Fibroblast of peridontal ligament (primary cell): ENCODE measurements around the gene PHACTR1.
"Not testable (repeated sequence)": the region's sequence is repeated elsewhere in the genome, so short reads cannot be mapped to it uniquely, and the experiment has no call there.

Source experiments
- DNase-seq: peaks from one replicate; pipeline ENCODE4 v3.0.0-alpha.2; 2010; ENCODE audit errors: extremely low read depth

The PHACTR1 gene

DNA sequence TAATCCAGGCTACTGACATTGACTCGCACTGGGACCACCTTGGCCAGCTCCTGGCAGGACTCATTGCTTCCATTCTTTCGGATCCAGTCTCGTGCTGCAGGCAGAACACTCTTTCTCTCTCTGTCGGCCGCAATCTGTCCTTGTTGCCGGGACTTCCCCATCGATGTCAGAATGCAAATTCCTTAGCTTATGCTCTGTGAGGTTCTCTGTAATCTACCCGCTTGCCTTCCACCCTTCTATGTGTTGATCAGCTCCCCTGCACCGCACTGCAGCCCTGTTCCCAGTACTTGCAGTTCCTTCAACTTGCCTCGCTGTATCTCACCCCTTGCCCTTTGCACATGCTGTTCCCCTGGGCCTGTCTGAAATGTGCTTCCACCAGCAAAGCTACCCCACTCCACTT lies 182.0 kb downstream of the PHACTR1 start:
- DNase-seq: no peak

DNA sequence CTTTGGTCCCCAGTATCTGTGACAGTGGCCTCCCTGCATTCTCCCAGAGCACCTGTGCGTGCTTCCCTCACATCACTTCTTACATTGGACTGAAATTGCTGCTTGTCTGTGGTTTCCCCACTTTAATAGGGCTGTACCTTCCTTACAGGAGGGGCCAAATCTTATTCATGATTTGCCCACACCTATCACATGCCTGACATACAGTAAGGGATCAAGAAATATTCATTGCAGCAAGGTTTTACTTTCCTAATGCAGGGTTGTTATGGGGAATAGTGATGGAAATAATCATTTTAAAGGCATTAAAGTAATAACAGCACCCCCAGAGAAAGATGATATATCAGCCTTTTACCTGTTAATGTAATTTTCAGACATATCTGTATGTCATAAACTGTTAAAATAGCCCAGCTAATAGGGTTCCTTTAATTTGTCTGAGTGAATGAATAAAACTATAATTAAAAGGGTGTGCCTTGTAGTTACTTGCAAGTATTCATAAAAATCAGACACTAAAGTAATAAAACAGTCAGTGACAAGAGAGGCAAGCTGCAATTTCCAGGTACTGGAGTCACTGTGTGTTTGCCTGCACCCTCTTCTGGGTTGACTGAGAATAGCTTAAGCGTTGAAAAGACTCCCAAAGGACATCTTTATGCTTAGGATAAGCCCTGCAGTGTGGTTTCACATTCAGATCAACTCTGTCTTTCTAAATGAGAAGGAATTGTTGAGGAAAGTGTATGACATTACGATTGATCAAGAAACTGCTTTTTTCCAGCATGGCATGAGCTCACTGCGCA lies 182.7 kb downstream of the PHACTR1 start:
- no peak for DNase-seq

DNA sequence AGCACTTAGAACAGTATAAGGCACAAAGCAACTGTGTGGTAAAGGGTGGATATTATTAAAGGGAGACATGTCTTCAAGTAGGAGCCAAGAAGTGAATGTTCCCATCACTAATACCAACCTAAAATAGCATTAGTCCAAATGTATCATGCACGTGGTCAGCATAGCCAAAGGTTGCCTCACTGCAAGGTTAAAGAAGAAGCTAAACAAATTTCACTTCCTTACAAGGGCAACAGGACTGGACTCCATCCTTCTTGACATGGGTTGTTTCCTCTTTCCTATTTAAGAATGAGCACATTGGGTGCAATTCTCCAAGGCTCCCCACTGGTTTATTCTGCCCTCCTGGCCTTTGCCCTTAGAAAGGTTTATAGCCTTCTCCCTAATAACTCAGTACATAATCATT lies 186.7 kb downstream of the PHACTR1 start:
- no peak for DNase-seq

DNA sequence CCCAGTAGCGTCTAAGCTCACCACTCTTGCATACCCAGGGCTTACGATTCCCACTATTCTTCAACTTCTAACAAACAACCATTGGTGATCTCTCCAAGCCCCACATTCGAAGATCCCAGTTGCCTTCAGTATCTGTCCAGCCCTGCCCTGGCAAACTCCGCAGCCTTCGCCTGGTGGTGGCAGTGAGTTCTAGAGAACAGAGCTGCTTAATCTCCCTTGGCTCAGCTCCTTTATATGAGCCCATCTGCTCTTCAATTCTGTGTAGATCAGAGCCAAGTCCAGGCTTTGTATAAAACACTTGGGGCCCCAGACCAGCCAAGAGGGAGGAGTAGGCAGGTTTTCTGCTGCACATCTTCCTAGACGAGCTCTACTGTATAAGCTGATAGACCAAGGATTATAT lies 193.3 kb downstream of the PHACTR1 start:
- no peak for DNase-seq

DNA sequence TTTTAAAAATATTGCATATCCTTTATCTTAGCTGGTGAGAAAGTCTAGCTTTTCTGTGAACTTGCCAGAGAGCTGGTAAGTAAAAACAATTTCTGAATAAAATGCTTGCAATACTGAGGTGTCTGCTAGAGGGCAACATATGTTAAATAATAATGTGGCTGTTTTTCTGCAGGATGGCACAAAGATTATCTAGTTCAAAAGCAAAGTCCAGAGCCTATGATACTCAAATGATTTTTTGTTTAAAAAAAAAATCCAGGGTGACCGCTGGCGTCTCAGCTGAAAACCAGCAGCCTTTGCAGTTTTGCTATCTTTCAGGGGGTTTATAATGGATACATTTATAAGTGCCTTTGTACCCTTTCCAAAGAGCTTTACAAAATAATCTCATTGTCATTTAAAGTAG lies 194.9 kb downstream of the PHACTR1 start:
- peak; percentile 27 for DNase-seq

DNA sequence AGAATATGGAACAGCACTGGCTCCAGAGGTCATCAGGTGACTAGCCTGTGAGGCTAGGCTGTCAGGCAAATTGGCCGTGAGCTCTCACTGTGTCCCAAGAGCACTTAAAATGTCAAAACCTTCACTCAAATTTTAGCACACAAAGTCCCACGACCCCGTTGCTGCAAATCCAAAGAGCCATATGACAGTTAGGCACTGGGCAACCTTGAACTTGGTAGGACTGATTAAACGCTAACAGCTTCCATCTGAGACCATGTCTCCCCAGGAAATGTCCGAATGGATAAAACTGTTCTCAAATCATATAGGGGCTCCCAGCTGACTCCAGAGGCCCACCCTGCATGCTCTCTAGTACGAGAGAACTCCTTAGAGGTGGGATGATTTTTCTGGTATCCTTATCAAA lies 196.6 kb downstream of the PHACTR1 start:
- DNase-seq: no peak

DNA sequence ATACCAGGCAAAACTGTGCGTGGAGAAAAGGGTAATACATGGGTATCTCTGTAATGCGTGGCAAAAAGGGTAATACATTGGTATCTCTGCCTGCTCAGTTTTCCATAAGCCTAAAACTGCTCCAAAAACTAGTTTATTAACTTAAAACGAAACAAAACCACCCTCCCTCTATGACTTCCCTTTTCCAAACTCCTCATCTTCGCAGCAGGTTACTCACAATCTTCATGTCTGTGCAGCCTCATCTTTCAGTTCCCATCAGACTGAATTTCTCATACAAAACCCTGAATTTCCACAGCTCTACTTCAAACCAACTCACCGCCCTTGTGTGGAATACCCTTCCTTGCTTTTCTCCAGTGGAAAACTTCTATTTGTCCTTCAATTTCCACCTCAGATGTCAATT lies 199.4 kb downstream of the PHACTR1 start:
- DNase-seq: no peak

DNA sequence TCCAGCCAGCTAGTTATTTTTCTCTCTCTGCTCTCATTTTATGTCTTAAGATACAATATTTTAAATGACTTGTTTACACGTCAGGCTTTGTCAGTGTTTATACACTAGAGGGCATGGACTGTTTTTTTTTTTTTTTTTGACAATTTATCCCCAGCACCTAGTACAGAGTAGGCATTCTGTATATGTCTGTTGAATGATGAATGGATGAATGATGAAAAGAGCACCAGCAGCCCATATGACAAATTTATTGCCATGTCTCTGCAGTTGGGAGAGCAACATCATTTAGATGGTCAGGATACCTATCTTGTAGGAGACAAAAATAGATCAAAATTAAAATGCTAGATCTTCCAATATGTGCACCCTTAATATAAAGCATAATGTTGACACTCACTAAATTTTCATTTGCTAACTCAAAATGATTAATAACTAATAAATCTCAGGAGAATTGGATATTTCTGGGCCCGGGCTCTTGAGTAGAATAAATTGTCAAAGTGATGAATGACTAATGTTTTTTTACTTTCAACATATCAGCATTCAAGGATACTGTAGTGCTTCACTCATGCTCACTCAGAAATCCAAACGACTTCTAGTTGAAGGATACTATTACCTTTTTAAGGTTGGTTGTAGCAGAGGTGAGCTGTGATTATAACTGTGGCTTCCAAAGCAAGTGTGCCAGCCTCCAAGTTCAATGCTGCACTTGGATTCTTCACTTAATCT lies 200.0 kb downstream of the PHACTR1 start:
- no peak for DNase-seq

DNA sequence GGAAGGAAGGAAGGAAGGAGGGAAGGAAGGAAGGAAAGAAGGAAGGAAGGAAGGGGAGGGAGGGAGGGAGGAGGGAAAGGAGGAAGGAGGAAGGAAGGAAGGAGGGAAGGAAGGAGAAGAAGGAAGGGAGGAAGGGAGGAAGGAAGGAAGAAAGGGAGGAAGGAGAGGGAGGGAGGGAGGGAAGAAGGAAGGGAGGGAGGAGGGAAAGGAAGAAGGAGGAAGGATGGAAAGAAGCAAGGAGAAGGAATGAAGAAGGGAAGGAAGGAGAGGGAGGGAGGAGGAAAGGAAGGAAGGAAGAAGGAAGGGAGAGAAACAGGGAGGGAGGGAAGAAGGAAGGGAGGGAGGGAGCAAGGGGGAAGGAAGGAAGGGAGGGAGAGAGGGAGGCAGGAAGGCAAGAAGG lies 204.9 kb downstream of the PHACTR1 start:
- no peak for DNase-seq

DNA sequence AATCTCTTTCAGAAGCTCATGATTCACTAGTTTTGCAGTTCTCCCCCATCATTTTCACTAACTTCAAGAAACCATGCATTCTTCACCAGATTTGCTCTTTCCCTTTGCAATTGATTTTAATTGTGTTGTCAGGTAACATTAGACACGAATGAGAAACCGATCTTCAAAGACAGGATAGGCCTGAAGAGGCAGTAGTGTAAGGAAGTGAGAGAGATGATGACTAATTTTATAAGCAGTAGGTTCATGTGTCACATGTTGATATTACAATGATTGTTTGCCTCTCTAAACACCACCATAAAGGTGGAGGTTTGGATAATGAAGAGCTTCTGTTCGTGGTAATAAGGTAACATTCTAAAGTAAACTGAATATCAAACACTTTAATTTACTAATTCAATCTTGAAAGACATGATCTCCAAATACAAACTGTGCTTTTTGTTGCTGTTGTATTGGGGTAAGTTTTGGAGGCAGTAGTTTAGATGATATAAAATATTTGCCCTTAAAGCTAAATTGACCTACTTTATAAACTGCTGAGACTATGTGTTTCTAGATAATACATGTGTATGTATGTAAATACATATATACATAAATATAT lies 207.2 kb downstream of the PHACTR1 start:
- no peak for DNase-seq

DNA sequence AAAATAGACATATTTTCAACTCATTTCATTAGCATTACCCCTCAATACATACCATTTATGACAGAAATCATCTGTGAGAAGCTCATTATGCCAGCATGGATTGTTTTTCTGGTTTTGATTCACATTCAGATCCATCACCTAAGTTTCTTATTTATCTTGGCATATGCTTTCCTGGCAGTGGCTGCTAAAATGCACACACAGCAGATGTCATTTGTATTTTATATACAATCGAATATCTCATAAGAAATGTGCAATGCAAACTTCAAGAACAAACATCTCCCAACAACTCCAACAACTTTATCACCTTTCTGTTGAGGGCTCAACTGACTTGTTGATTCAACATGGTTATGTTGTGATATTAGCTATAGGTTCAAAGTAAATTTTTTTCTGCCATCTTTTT lies 208.3 kb downstream of the PHACTR1 start:
- no peak for DNase-seq

DNA sequence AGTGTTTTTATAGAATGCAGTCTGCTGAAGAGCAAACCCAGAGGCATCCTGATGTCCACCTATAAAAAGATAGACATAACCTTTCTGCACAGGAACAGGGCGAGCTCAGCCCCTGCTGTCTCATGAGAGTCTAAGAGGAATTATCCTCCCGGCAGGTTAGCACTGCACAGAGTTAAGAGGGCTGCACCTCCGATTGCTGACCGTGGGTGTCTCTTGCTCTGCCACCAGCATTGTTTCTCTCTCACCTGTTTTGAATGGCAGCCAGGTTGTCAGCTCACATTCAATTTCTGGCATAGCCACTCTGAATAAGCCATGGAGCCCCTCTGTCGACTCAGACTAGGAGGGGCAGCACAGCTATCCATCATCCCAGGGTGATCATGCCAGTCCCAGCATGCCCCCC lies 211.2 kb downstream of the PHACTR1 start:
- DNase-seq: no peak

DNA sequence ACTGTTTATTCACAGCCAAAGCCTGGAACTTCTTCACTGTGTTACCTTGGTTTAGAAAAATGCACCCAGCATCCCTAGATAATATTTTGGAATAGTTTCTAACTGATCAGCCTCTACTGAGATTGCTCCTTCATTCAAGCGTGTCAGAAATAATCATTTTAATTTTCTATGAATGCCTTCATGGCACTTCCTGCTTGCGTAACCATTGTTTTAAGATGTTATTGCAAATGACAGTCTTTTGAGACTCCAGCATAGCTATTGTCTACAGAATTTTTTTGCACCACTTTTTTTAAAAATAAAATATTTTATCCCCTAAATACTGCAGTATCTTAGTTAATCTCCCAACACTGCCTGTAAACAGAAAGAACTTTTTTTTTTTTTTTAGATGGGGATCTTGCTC lies 213.1 kb downstream of the PHACTR1 start:
- DNase-seq: no peak

DNA sequence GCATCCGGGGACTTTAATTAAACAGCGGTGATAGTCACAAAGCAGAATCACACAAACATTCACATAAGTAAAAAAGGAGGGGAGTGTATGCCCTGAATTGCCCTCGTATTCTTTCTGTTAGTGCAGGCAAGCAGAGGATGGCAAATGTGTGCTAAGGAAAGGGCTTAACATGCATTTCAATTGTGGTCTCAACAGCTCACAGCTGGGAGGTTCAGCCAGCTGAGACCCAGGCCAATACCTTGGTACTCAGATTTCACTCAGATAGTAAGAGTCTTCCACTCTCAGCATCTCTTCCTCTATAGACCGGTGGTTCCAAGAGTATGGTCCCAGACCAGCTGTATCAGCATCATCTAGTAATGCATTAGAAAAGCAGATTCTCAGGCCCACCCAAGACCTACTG lies 215.1 kb downstream of the PHACTR1 start:
- DNase-seq: no peak

DNA sequence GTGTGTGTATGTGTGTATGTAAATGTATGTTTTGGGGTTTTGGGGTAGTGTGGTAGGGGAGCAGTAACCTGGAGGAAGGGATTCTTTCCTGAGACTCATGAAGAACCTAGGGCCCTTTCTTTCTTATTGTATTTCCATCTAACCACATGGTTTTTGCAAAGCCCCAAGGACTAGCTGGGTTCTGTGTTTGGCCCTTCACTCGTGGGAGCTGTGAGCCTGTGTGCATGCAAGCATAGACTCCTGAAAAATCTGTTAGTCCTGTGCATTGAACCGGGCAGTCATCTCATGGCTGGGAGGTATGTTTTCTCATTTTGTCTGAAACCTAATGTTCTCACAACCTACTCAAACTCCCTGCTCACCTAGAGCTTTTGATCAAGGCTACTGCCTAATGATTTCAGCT lies 219.1 kb downstream of the PHACTR1 start:
- no peak for DNase-seq

DNA sequence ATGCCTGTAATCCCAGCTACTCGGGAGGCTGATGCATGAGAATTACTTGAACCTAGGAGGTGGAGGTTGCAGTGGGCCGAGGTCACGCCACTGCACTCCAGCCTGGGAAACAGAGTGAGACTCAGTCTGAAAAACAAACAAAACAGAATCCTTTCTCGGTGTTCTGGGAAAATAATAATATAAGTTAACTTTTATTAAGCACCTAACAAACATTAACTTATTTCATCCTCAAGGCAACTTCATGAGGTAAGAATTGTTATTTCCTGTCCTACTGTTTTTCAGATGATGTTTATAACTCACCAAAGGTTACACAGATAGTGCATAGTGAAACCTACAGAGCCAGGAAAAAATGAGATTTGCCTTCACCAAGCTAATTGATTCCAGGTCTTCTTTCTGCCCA lies 221.4 kb downstream of the PHACTR1 start:
- no peak for DNase-seq

DNA sequence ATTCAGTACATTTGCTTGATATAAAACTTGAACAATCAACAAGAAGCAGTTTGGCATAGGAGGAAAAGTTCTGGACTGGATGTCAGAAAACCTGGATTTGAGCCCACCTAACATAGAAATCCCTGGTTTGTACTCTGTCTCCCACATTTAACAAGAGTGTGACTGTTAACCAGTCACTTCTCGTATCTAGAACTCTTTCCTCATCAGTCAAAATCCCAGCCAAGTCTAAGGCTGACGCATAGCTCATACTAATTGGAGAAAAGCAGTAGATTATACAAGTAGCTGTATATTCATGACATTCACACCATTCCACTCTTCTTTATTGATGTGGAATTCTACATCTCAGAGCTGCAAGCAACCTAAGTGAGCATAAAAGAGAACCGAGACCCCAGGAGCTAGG lies 222.7 kb downstream of the PHACTR1 start:
- no peak for DNase-seq

DNA sequence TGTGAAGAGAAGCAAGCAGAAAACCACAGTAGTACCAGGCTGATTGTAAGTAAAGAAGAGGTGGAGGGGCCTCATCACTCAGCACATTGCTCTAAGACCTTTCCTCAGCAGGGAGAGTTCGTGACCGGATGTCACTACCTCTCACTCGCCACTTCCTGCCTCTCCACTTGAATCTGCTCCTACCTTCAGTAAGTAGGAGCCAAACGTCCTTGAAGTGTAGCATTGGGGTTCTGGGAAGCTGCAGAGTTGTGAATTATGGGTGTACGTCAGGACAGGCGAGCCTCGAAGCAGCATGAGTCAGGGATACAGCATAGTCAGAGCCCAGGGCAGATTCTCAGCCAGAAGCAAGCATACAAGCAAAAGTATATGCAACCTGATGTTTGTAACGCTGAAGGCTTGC lies 224.9 kb downstream of the PHACTR1 start:
- no peak for DNase-seq

DNA sequence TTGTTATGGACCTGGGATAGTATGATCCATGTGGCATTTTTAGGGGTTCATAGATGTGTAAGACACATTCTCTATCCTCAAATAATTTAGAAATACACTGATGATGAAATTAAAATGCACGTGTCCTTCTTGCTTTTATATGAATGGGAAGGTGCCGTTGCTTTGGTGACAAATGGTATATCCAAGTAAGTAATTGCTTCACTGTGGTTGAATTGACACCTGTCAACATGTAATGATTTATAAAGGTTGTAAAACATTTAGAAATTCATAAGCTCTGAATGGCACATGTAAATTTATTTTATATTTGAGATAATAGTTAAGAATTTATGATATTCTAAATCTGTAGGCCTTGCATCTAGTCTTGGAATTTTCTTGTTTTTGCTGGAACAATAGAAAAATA lies 227.0 kb downstream of the PHACTR1 start:
- DNase-seq: no peak

DNA sequence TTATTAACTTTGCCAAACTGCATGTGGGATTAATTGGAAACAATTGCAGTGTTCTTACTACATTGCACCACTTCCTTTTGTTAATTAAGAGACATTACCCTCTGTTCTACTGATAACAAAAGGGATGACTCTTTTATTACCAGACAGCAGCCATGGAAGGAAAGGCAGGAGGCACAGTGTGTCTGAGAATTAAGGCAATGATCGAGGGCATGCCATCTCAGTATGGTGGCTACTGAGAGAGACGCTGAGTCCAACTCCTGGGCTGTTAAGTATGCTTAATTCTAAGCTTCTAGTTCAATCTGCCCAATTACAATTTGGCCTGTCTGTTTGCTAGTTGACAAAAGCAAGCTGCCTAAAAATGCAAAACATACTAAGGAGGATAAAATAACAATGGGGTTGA lies 227.4 kb downstream of the PHACTR1 start:
- no peak for DNase-seq

DNA sequence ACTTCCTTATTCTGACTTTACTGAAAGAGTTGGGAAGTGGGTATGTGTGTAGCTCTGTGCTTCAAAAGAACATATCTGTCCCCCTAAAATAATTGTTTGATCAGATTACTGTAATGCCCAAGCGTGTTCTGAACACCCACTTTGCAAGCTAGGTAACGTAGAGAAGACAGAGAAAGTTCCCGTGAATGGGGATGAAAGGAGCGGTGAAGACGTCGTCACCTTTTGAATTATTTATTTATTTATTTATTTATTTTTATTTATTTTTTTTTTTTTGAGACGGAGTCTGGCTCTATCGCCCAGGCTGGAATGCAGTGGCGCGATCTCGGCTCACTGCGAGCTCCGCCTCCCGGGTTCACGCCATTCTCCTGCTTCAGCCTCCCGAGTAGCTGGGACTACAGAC lies 228.0 kb downstream of the PHACTR1 start:
- not testable (repeated sequence) for DNase-seq

DNA sequence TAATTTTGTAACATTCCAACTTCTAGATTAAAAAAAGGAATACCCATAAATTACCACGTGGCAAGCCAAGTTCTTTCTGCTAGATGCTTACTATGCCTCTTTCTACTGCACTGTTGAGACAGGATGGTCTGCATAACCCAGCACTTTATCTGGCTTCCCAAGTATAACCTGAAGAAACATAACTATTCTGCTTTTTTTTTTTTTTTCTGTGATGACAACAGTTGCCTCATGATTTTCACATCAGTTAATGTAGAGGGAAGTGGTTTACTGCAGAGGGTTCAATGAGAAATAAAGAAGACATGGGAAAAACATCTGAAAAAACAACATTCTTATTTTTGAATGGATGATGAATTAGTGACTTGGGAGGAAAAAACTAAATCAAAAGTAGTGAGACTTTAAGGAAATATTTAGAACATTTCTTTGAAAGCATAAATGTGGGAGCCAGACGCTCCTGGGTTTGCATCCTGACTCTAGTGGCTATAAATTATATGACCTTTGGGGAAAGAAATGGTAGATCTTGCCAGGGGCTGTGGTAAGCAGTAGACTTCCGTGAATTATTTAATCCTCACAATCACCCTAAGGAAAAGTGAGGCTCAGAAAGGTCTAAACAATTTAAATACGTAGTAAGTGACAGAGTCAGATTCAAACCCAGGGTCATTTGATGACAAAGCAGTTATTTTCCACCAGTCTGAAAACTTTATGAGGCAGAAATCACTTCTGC lies 230.7 kb downstream of the PHACTR1 start:
- DNase-seq: no peak

DNA sequence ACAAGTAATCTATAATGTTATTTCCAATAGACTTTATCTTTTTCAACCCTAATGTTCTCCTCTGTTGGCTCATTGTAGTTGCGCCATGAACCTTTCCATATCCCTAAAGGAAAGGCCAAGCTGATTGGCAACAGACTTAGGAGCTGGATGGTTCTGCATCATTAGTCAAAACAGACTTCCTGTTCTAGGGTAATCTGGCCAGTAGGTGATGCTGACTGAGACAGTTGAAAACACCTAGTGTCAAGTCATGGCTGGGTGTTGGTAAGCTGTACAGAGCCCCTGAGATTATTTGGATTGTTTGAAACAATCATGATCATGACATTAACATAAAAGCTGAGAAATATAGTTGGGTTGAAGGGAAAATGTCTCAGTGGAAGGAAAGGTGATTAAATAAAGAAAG lies 231.4 kb downstream of the PHACTR1 start:
- DNase-seq: no peak
